GM13976 (cell line): ENCODE data around the gene ABTB1.

Experiments
- DNase-seq: peaks from one replicate; pipeline ENCODE4 v3.0.0; 2012; ENCODE audit warnings: low spot score
- in situ Hi-C: fragments of 300-500 bp; cut with MboI; formaldehyde crosslinking; loops from one replicate; pipeline ENCODE4 v1.12.0; 2022; ENCODE audit warnings: low sequenced_read_pairs, mixed read lengths, inconsistent platforms; ENCODE audit not compliant: unreplicated experiment
- TF ChIP-seq, protein P1 (sequence below): IDR thresholded peaks from 2 replicates; pipeline ENCODE4 v1.5.1; 2012; ENCODE audit warnings: borderline replicate concordance, mild to moderate bottlenecking; ENCODE audit not compliant: insufficient read depth; ENCODE audit errors: extremely low read depth, missing control alignments, control extremely low read depth

Gene ABTB1

DNA sequence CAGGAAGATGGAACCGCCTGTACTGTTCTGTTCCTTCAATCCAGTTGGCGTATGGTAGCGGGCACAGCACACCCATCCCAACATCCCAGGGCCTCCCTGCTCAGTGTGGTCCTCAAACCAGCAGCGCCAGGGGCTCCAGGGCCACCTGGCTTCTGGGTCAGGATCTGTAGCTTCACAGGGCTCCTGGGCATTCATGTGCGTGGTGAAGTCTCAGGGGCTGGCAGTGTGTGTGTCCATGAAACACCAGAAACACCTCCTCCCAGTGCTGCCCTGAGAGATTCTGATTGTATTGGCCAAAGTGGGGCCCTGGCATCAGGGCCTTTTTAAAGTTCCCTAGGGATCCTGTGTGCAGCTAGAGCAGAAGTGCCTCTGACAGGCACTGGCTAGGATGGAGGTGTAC, 42.1 kb downstream of the ABTB1 start:
- DNase-seq, result no peak
- TF ChIP-seq, protein P1, sequence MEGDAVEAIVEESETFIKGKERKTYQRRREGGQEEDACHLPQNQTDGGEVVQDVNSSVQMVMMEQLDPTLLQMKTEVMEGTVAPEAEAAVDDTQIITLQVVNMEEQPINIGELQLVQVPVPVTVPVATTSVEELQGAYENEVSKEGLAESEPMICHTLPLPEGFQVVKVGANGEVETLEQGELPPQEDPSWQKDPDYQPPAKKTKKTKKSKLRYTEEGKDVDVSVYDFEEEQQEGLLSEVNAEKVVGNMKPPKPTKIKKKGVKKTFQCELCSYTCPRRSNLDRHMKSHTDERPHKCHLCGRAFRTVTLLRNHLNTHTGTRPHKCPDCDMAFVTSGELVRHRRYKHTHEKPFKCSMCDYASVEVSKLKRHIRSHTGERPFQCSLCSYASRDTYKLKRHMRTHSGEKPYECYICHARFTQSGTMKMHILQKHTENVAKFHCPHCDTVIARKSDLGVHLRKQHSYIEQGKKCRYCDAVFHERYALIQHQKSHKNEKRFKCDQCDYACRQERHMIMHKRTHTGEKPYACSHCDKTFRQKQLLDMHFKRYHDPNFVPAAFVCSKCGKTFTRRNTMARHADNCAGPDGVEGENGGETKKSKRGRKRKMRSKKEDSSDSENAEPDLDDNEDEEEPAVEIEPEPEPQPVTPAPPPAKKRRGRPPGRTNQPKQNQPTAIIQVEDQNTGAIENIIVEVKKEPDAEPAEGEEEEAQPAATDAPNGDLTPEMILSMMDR, result no peak
- in situ Hi-C loops, result no loop called here

DNA sequence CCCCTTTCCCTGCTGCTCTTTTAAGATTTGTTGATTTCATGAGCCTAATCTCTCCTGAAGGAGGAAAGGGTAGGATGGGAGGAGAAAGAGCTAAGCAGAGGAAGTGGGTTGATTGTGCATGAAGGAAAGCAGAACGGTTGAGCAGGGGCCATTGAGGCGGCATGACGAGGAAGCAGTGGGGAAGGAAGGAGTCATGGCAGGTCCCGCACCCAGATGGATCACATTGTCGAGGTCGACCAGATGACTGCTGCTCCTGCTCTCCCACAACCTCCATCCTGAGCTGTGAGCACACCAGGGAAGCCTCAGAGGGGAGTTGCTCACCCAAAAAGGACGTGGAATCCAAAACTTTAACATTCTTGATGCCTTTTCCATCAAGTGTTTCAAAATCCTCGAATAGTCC, 42.8 kb downstream of the ABTB1 start:
- TF ChIP-seq, protein P1, result no peak

DNA sequence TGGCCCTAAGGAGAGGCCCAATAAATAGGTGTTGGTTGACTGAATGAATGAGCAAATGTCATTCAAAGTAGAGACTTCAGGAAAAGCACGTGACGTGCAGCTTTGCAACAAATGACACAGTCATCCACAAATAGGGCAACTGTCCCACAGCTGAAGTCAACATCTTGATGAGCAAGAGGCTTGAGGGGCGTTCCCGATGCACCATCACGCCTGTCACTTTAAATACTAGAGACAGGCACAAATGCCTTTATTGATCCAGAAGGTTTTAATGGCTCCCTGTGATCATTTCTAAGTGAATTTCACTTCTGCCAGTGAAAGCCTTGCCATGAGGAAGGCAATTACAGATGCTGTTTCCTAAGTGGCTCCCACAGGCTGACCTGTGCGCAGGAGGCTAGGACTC, 43.6 kb downstream of the ABTB1 start:
- in situ Hi-C loops, result no loop called here
- DNase-seq, result no peak
- TF ChIP-seq, protein P1, result no peak

More for the DNA sequence above, 42.8 kb downstream of the ABTB1 start:
- in situ Hi-C loops, result no loop called here
- no peak for DNase-seq

DNA sequence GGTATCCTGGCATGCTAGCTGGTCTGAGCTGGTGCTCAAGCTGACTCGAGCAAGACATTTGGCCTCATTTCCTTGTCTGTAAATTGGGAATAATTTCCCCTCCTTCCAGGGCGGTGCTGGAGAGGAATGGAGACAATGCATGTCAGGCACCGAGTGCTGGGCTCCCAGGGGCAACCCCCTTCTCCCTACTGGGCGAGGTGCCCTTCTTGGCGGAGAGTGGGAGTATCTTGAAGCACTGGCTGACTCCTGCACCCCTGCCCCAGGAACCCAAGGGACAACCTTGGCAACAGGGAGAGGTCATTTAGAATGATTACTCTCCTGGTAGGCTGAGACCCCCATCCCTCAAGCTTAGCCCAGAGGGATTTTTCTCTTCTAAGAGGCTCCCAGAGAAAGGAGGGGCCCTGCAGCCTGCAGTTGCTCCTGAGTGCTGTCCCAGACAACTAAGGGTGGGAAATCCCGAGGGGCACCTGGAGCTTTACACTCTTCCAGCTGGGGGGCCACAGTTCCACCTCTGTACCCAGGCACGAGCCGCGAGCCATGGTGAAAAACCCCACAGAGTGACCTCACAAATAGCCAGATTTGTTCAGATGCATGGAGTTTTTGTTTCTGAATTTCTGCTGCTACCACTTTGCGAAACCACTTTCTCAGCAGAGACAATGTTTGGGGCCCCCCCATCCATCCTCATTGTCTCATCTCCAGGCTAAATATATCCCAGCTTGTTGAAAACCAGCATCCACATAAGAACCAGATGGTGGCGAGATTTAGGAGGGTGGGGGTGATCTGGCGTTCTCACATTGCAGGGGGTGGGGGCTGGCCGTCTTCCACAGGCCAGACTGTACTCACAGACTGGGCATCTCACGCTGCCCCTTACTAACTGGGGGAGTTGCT, 44.8 kb downstream of the ABTB1 start:
- TF ChIP-seq, protein P1, result no peak
- in situ Hi-C loops, result no loop called here
- DNase-seq, result no peak

DNA sequence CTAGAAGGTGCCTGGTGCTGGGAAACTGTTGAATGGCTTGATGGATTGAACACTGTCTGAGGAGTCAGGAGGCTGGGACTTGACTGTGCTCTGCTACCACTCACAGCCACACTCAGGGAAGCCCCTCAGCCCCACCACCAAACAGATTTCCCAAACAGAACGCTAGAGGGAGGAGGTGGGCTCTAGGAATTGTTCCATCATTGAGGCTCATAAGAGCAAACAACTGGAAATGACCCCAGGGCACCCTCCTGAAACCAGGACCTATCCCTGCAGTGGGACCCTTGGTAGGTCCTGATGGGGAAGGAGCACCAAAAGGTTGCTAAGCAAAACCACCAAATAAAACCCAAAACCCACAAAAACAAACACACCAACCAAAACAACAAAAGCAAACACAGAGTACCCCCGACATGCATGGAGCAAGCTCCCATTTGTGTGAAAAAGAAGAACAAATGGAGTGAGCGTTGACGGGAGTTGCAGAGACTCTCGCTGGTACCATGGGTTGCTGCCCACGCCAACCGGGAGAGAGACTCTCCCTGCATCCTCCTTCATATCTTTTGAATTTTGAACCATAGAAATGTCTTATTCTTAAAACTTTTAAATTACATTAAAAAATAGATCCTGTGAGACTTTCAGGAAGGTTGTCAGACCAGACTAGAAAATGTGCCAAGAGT, 45.6 kb downstream of the ABTB1 start:
- no peak for DNase-seq
- in situ Hi-C loops, result no loop called here
- TF ChIP-seq, protein P1, result no peak

DNA sequence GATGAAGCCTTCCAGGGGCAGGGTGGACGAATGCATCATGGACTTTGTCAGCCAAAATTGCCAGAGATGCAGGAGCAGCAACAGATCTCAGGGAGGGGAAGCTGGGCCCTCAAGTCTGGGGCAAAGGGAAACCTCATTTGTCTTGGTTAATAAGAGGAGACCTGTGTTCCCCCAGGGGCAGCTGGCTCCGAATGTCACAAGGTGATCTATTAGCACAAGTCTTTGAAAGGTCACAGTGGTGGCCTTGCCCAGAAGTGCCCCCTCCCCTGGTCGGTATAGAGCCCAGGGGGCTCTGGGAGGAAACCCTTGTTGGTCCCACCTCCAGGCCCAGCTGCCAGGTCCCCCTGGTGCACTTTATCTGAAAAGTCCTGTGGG, 46.2 kb downstream of the ABTB1 start:
- TF ChIP-seq, protein P1, result no peak
- in situ Hi-C loops, result no loop called here

More for the DNA sequence above, 46.2 kb downstream of the ABTB1 start:
- no peak for DNase-seq
